Cardiac muscle cell (in vitro differentiated cells and primary cell): ENCODE results near the gene NFE2L3. TPM values are rescaled to one million over a fixed set of nuclear protein-coding genes. Genes with fewer than 3 reads are reported as not detected.

Experiments
- DNase-seq, 2 donors: peaks; one replicate each; pipeline versions ENCODE4 v3.0.0 to v3.0.0-alpha.2; 2010 to 2017; ENCODE audit warnings: low read depth in 1 of 2, low spot score in 1 of 2
- H3K27ac ChIP-seq: fragments of 200-600 bp; sonication (generic); 2 replicates; pipeline ENCODE4 v1.5.1; 2016
- H3K27me3 ChIP-seq: fragments of 200-600 bp; sonication (generic); 2 replicates; pipeline ENCODE4 v1.6.0; 2016; ENCODE audit warnings: control low read depth
- H3K36me3 ChIP-seq: fragments of 200-600 bp; sonication (generic); 2 replicates; pipeline ENCODE4 v1.5.1; 2016; ENCODE audit warnings: control low read depth
- H3K4me1 ChIP-seq: fragments of 200-600 bp; sonication (generic); 2 replicates; pipeline ENCODE4 v1.8.1; 2017; ENCODE audit warnings: low read depth, mild to moderate bottlenecking, mixed run types
- H3K4me3 ChIP-seq: fragments of 200-600 bp; sonication (generic); 2 replicates; pipeline ENCODE4 v1.5.1; 2016; ENCODE audit warnings: mild to moderate bottlenecking
- H3K9me3 ChIP-seq: fragments of 200-600 bp; sonication (generic); 2 replicates; pipeline ENCODE4 v1.5.1; 2017; ENCODE audit warnings: low read depth, mild to moderate bottlenecking, control low read depth
- CTCF ChIP-seq: IDR thresholded peaks from 2 replicates; pipeline ENCODE4 v1.5.1; 2012; ENCODE audit warnings: low read depth, mild to moderate bottlenecking, low read length
- polyA plus RNA-seq: library from polyadenylated mRNA; unstranded; fragments of >200 nt; fragmentation: Nextera tagmentation; extraction: Ambion mirVana; gene quantifications from 2 replicates; pipeline ENCODE4 v1.2.1, GENCODE V29; 2016
- total RNA-seq: library from RNA; depleted of rRNA; stranded (reverse); fragments of >200 nt; gene quantifications from 2 replicates; pipeline ENCODE4 v1.2.3, GENCODE V29; 2016

Gene NFE2L3
- total and polyA plus RNA-seq, 2 experiments from 2014 or later, result 2.1 TPM

- DNase-seq, result peak in 1 of 2 donors; percentile 66
- Histone ChIP-seq H3K27me3 (no peaks in the 10 kb centered on the region), H3K4me3 (peak overlapping the region; percentile 96), H3K27ac (peak overlapping the region; percentile 98), H3K4me1 (peaks cover 27% of the 10 kb centered on the region), H3K36me3 (peaks cover 12% of the 10 kb centered on the region), H3K9me3 (no peaks in the 10 kb centered on the region)
- no peak for TF ChIP-seq CTCF
Observed at GRCh38 chr7:26202019-26202990, 50.3 kb downstream of the NFE2L3 start.

GRCh38 chr7:26203016-26203415 lies 51.0 kb downstream of the NFE2L3 start:
- DNase-seq, result no peak
- Histone ChIP-seq H3K4me1 (peaks cover 20% of the 10 kb centered on the region), H3K36me3 (peaks cover 15% of the 10 kb centered on the region), H3K27me3 (no peaks in the 10 kb centered on the region), H3K9me3 (no peaks in the 10 kb centered on the region), H3K27ac (peak overlapping the region; percentile 98), H3K4me3 (peak overlapping the region; percentile 96)
- no peak for TF ChIP-seq CTCF

GRCh38 chr7:26208040-26208439 lies 56.0 kb downstream of the NFE2L3 start:
- H3K27ac ChIP-seq, result no peak overlapping the region
- H3K27me3 ChIP-seq, result no peaks in the 10 kb centered on the region
- H3K36me3 ChIP-seq, result peaks cover 57% of the 10 kb centered on the region
- no peak for TF ChIP-seq CTCF
- H3K9me3 ChIP-seq, result no peaks in the 10 kb centered on the region
- no peak for DNase-seq
- H3K4me1 ChIP-seq, result peaks cover 18% of the 10 kb centered on the region
- no peak overlapping the region for H3K4me3 ChIP-seq

- H3K27me3 ChIP-seq, result no peaks in the 10 kb centered on the region
- no peak overlapping the region for H3K4me3 ChIP-seq
- no peak for DNase-seq
- H3K27ac ChIP-seq, result no peak overlapping the region
- H3K4me1 ChIP-seq, result no peaks in the 10 kb centered on the region
- no peak for TF ChIP-seq CTCF
- H3K36me3 ChIP-seq, result peaks cover 41% of the 10 kb centered on the region
- H3K9me3 ChIP-seq, result no peaks in the 10 kb centered on the region
Observed at GRCh38 chr7:26212921-26213718, 61.1 kb downstream of the NFE2L3 start.

- peaks cover 35% of the 10 kb centered on the region for H3K36me3 ChIP-seq
- H3K27me3 ChIP-seq, result no peaks in the 10 kb centered on the region
- H3K27ac ChIP-seq, result no peak overlapping the region
- no peak for DNase-seq
- H3K4me3 ChIP-seq, result no peak overlapping the region
- no peaks in the 10 kb centered on the region for H3K9me3 ChIP-seq
- TF ChIP-seq CTCF, result no peak
- H3K4me1 ChIP-seq, result no peaks in the 10 kb centered on the region
Observed at GRCh38 chr7:26213807-26214515, 62.0 kb downstream of the NFE2L3 start.
